ENCODE results near the gene ADARB2. TPM values are rescaled to one million over a fixed set of nuclear protein-coding genes. Genes with fewer than 3 reads are reported as not detected.

Gene ADARB2
- total and polyA plus RNA-seq, 10 of the 15 experiments (the other 5 are each of a cell fraction or from before 2014, with no cell fraction given), result 0.02 to 4.1 (median 0.76) TPM

GRCh38 chr10:1589257-1589656, 148.1 kb downstream of the ADARB2 start:
- no peak overlapping the region for H3K27ac ChIP-seq (ENCODE audit: control insufficient read depth, insufficient read depth)
- ATAC-seq (no peak), DNase-seq (ENCODE audit: low read depth, low spot score) (no peak), FAIRE-seq (no peak)
- no peak overlapping the region for H2AFZ ChIP-seq (ENCODE audit: control insufficient read depth, low read depth, low read length)
- BruUV-seq (replicated peaks), result no TSS peak
- no peak for TF ChIP-seq HDGF (IDR thresholded peaks at IDR 0.05)
- no peak for TF ChIP-seq REST (IDR thresholded peaks at IDR 0.05; ENCODE audit: low read depth, low read length)
- TF ChIP-seq NFIC (IDR thresholded peaks at IDR 0.05; ENCODE audit: low read depth, low read length), result no peak
- no peak for TF ChIP-seq POLR2AphosphoS2 (IDR thresholded peaks at IDR 0.05; ENCODE audit: low read depth, low read length)
- TF ChIP-seq RAD51 (IDR thresholded peaks at IDR 0.05), result no peak
- intact Hi-C loops (cut with micrococcal nuclease; ENCODE audit: unreplicated experiment), result no loop called here
- H3K4me3 ChIP-seq, result no peak overlapping the region
- ChIA-PET CTCF (no interaction called here), POLR2A (no interaction called here), RAD21 (ENCODE audit: unreplicated experiment) (no interaction called here), SMC1A (ENCODE audit: uncharacterized antibody, unreplicated experiment) (no interaction called here)
- no peak overlapping the region for H3K9ac ChIP-seq (ENCODE audit: control insufficient read depth, insufficient read depth, low read length)
- no peaks in the 10 kb centered on the region for H3K36me3 ChIP-seq (ENCODE audit: control insufficient read depth in 2 of 2, insufficient read depth in 2 of 2, low read length in 1 of 2)
- in situ Hi-C loops (cut with MboI), result no loop called here
- H4K20me1 ChIP-seq (ENCODE audit: control insufficient read depth, insufficient read depth), result no peaks in the 10 kb centered on the region
- H3K9me3 ChIP-seq (replicated peaks; ENCODE audit: control insufficient read depth, insufficient read depth, low read length), result no peaks in the 10 kb centered on the region; the same call in 2 of the 3 replicates
- H3K79me2 ChIP-seq (ENCODE audit: control insufficient read depth, insufficient read depth, low read length), result no peaks in the 10 kb centered on the region
- H3K4me2 ChIP-seq (ENCODE audit: control insufficient read depth, insufficient read depth), result no peak overlapping the region
- no peaks in the 10 kb centered on the region for H3K27me3 ChIP-seq (replicated peaks in 1 of 2; ENCODE audit: control insufficient read depth in 2 of 2, insufficient read depth in 2 of 2, low read length in 1 of 2)
- no peaks in the 10 kb centered on the region for H3K4me1 ChIP-seq (ENCODE audit: control insufficient read depth, insufficient read depth, low read length)
- WGBS (ENCODE audit: insufficient coverage, insufficient replicate concordance, low lambda C conversion rate, missing lambda C conversion rate), result 43% methylated on average over 17 of the region's 17 CpGs

All from GM12878 (cell line).